MM.1S (cell line): ENCODE results near the gene AARS1.
"Not testable (repeated sequence)": the region's sequence is repeated elsewhere in the genome, so short reads cannot be mapped to it uniquely, and the experiment has no call there.

Experiments used
- DNase-seq: peaks from one replicate; pipeline ENCODE4 v3.0.0-alpha.2; 2015
- H2AFZ ChIP-seq: fragments of 300-600 bp; sonication (generic); 2 replicates; pipeline ENCODE4 v1.6.0; 2016; ENCODE audit warnings: antibody characterized with exemption, low read length
- H3F3A ChIP-seq: fragments of 300-600 bp; sonication (generic); 2 replicates; pipeline ENCODE4 v1.6.1; 2016; ENCODE audit warnings: mild to moderate bottlenecking, antibody characterized with exemption, low read length, moderate library complexity, mixed read lengths; ENCODE audit not compliant: insufficient read depth
- H3K27ac ChIP-seq: fragments of 300-600 bp; sonication (generic); 2 replicates; pipeline ENCODE4 v1.5.1; 2016; ENCODE audit warnings: mild to moderate bottlenecking, low read length
- H3K27me3 ChIP-seq: fragments of 300-600 bp; sonication (generic); replicated peaks from 2 replicates; pipeline ENCODE4 v1.6.0; 2016; ENCODE audit warnings: low read length; ENCODE audit not compliant: insufficient read depth
- H3K36me3 ChIP-seq: fragments of 300-600 bp; sonication (generic); replicated peaks from 2 replicates; pipeline ENCODE4 v1.6.1; 2016; ENCODE audit warnings: mild to moderate bottlenecking, low read length, mixed read lengths; ENCODE audit not compliant: insufficient read depth
- H3K4me1 ChIP-seq: fragments of 300-600 bp; sonication (generic); 2 replicates; pipeline ENCODE4 v1.6.1; 2016; ENCODE audit warnings: low read length, mixed read lengths
- H3K4me2 ChIP-seq: fragments of 300-600 bp; sonication (generic); 2 replicates; pipeline ENCODE4 v1.6.0; 2016; ENCODE audit warnings: low read depth, low read length
- H3K4me3 ChIP-seq: fragments of 300-600 bp; sonication (generic); 2 replicates; pipeline ENCODE4 v1.5.1; 2016; ENCODE audit warnings: low read length, mixed read lengths
- H3K79me2 ChIP-seq: fragments of 300-600 bp; sonication (generic); 2 replicates; pipeline ENCODE4 v1.6.1; 2016; ENCODE audit warnings: mixed run types, low read length, mixed read lengths
- H3K9ac ChIP-seq: fragments of 300-600 bp; sonication (generic); 2 replicates; pipeline ENCODE4 v1.6.1; 2016; ENCODE audit warnings: low read length, mixed read lengths
- H3K9me2 ChIP-seq: fragments of 300-600 bp; sonication (generic); replicated peaks from 2 replicates; pipeline ENCODE4 v1.6.1; 2016; ENCODE audit warnings: mild to moderate bottlenecking, low read length, mixed read lengths; ENCODE audit not compliant: insufficient read depth
- H3K9me3 ChIP-seq: fragments of 300-600 bp; sonication (generic); replicated peaks from 2 replicates; pipeline ENCODE4 v1.6.1; 2016; ENCODE audit warnings: mild to moderate bottlenecking, low read length, mixed read lengths; ENCODE audit not compliant: insufficient read depth
- H4K20me1 ChIP-seq: fragments of 300-600 bp; sonication (generic); 2 replicates; pipeline ENCODE4 v1.6.1; 2016; ENCODE audit warnings: mild to moderate bottlenecking, low read length, moderate library complexity, mixed read lengths; ENCODE audit not compliant: insufficient read depth
- EZH2 ChIP-seq: fragments of 300-600 bp; sonication (generic); optimal IDR thresholded peaks from 2 replicates; pipeline ENCODE3; 2017; ENCODE audit warnings: low read depth, mild to moderate bottlenecking, antibody characterized with exemption, low read length, mixed read lengths
- EZH2phosphoT487 ChIP-seq: fragments of 300-600 bp; sonication (generic); IDR thresholded peaks from 2 replicates; pipeline ENCODE4 v1.6.1; 2018; ENCODE audit warnings: antibody characterized with exemption, low read length
- TF ChIP-seq, protein P1 (sequence below): fragments of 300-600 bp; sonication (generic); IDR thresholded peaks from 2 replicates; pipeline ENCODE4 v1.5.1; 2016; ENCODE audit warnings: antibody characterized with exemption, low read length, mixed read lengths

Gene AARS1

GRCh38 chr16:70250748-70251628 is 38.3 kb downstream of the AARS1 start:
- Histone ChIP-seq H3K79me2 (peaks cover 28% of the 10 kb centered on the region), H3K4me1 (no peaks in the 10 kb centered on the region), H3K9me2 (no peaks in the 10 kb centered on the region), H3K4me2 (peak overlapping the region; percentile 92), H3K36me3 (0 out of 2 replicates have a peak, but pooled peaks cover 9% of the 10 kb centered on the region), H3K4me3 (peak overlapping the region; percentile 86), H4K20me1 (no peaks in the 10 kb centered on the region; the same call in 1 of the 2 replicates), H3K27me3 (no peaks in the 10 kb centered on the region), H3K27ac (peak overlapping the region; percentile 48; the same call in 1 of the 2 replicates), H3F3A (peaks cover 33% of the 10 kb centered on the region), H2AFZ (peak overlapping the region; percentile 45; the same call in 1 of the 2 replicates), H3K9me3 (no peaks in the 10 kb centered on the region), H3K9ac (peak overlapping the region; percentile 84)
- TF ChIP-seq EZH2phosphoT487 (no peak), EZH2 (no peak)
- TF ChIP-seq, protein P1, sequence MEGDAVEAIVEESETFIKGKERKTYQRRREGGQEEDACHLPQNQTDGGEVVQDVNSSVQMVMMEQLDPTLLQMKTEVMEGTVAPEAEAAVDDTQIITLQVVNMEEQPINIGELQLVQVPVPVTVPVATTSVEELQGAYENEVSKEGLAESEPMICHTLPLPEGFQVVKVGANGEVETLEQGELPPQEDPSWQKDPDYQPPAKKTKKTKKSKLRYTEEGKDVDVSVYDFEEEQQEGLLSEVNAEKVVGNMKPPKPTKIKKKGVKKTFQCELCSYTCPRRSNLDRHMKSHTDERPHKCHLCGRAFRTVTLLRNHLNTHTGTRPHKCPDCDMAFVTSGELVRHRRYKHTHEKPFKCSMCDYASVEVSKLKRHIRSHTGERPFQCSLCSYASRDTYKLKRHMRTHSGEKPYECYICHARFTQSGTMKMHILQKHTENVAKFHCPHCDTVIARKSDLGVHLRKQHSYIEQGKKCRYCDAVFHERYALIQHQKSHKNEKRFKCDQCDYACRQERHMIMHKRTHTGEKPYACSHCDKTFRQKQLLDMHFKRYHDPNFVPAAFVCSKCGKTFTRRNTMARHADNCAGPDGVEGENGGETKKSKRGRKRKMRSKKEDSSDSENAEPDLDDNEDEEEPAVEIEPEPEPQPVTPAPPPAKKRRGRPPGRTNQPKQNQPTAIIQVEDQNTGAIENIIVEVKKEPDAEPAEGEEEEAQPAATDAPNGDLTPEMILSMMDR: no peak
- peak; percentile 36 for DNase-seq

DNA sequence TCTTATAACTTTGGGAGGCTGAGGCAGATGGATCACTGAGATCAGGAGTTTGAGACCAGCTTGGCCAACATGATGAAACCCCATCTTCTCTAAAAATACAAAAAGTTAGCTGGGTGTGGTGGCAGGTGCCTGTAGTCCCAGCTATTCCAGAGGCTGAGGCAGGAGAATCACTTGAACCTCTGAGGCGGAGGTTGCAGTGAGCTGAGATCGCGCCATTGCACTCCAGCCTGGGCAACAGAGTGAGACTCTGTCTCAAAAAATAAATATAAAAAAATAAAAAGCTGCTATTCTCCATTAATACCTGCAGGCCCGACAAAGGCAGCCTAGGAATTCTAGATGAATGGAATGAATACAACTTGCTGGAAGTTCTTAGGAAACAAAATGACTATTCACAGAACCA is 39.6 kb downstream of the AARS1 start:
- H3K79me2 ChIP-seq: peaks cover 28% of the 10 kb centered on the region
- not testable (repeated sequence) for H4K20me1 ChIP-seq, H3K9ac ChIP-seq, DNase-seq, H3K27ac ChIP-seq, H2AFZ ChIP-seq, H3K4me2 ChIP-seq, H3K9me3 ChIP-seq, H3K9me2 ChIP-seq, H3K27me3 ChIP-seq, H3K36me3 ChIP-seq, H3K4me1 ChIP-seq
- H3F3A ChIP-seq: peaks cover 30% of the 10 kb centered on the region
- peak overlapping the region; percentile 46; the same call in 1 of the 2 replicates for H3K4me3 ChIP-seq

GRCh38 chr16:70238773-70239172 is 50.5 kb downstream of the AARS1 start:
- H3K27me3 ChIP-seq, H3K4me2 ChIP-seq, DNase-seq, H3K27ac ChIP-seq, H3K4me3 ChIP-seq, H3K9ac ChIP-seq, H3K36me3 ChIP-seq, H3K9me3 ChIP-seq, H3K4me1 ChIP-seq, H4K20me1 ChIP-seq, H3F3A ChIP-seq, H3K79me2 ChIP-seq, H3K9me2 ChIP-seq, H2AFZ ChIP-seq: not testable (repeated sequence)

GRCh38 chr16:70231831-70232230 is 57.5 kb downstream of the AARS1 start:
- not testable (repeated sequence) for H3K79me2 ChIP-seq, H3K4me3 ChIP-seq, H3K4me2 ChIP-seq, H3K9me2 ChIP-seq, H2AFZ ChIP-seq, H3F3A ChIP-seq, H3K9ac ChIP-seq, H3K27me3 ChIP-seq, H3K36me3 ChIP-seq, DNase-seq, H3K4me1 ChIP-seq, H4K20me1 ChIP-seq, H3K9me3 ChIP-seq, H3K27ac ChIP-seq

GRCh38 chr16:70226024-70226423 is 63.3 kb downstream of the AARS1 start:
- H3K9me2 ChIP-seq, H3K4me2 ChIP-seq, H3K27ac ChIP-seq, H3K36me3 ChIP-seq, H3K27me3 ChIP-seq, H2AFZ ChIP-seq, H3K4me3 ChIP-seq, H3K9me3 ChIP-seq, H3K79me2 ChIP-seq, H3K4me1 ChIP-seq, H3F3A ChIP-seq, H4K20me1 ChIP-seq, DNase-seq, H3K9ac ChIP-seq: not testable (repeated sequence)

- H3F3A ChIP-seq, H3K4me2 ChIP-seq, H3K36me3 ChIP-seq, H4K20me1 ChIP-seq, H3K9me2 ChIP-seq, H3K27me3 ChIP-seq, H3K4me1 ChIP-seq, H3K9me3 ChIP-seq, H2AFZ ChIP-seq, H3K79me2 ChIP-seq, H3K4me3 ChIP-seq, DNase-seq, H3K27ac ChIP-seq, H3K9ac ChIP-seq: not testable (repeated sequence)
Measured at GRCh38 chr16:70225430-70225829, 63.9 kb downstream of the AARS1 start.

GRCh38 chr16:70224645-70225044 is 64.7 kb downstream of the AARS1 start:
- not testable (repeated sequence) for H4K20me1 ChIP-seq, H3K36me3 ChIP-seq, H3K9ac ChIP-seq, H3K9me2 ChIP-seq, H3K4me2 ChIP-seq, H3K79me2 ChIP-seq, H3K27ac ChIP-seq, H3K27me3 ChIP-seq, H3K9me3 ChIP-seq, H3K4me3 ChIP-seq, H3F3A ChIP-seq, H2AFZ ChIP-seq, H3K4me1 ChIP-seq, DNase-seq
